RWPE1 (cell line): ENCODE results near the gene GP9.

Source experiments
- CTCF ChIA-PET: fragments of 350-600 bp; sonication (Branson Sonifier 250); formaldehyde crosslinking; extraction: SDS; loops from one replicate; lab custom pipeline; 2021; lab: Yijun Ruan, JAX
- POLR2A ChIA-PET: fragments of 400-600 bp; formaldehyde crosslinking; extraction: SDS; loops from one replicate; lab custom pipeline; 2020; ENCODE audit warnings: antibody characterized with exemption; ENCODE audit not compliant: low non-redundant PET; lab: Yijun Ruan, JAX
- DNase-seq: peaks from one replicate; pipeline ENCODE4 v3.0.0; 2012; ENCODE audit warnings: low spot score
- H3K27ac ChIP-seq: fragments of 450-650 bp; 2 replicates; pipeline ENCODE4 v1.5.1; 2017
- CTCF ChIP-seq: fragments of 450-650 bp; conservative IDR thresholded peaks from 2 replicates; pipeline ENCODE4 v1.5.1; 2017; ENCODE audit warnings: low read depth, mild to moderate bottlenecking

GP9 gene

GRCh38 chr3:129026728-129027543 is 33.6 kb upstream of the GP9 start:
- DNase-seq, result peak; percentile 94
- H3K27ac ChIP-seq, result no peak overlapping the region
- TF ChIP-seq CTCF, result peak; percentile 83
- ChIA-PET POLR2A (interaction anchor here (1.1 kb wide), 1 partner anchor 16 kb away, joined by 3 read pairs; no protein-coding TSS in a partner anchor), CTCF (interaction anchor here (0.6 to 2.4 kb wide), 9 partner anchors 11 to 486 kb away, joined by 3 to 8 read pairs (median 4); no protein-coding TSS in a partner anchor)

GRCh38 chr3:129027544-129027880 is 33.1 kb upstream of the GP9 start:
- TF ChIP-seq CTCF, result no peak
- no peak for DNase-seq
- ChIA-PET POLR2A (interaction anchor here (1.1 kb wide), 1 partner anchor 17 kb away, joined by 3 read pairs; no protein-coding TSS in a partner anchor), CTCF (interaction anchor here (0.7 to 2.4 kb wide), 6 partner anchors 11 to 364 kb away, joined by 3 to 8 read pairs (median 4); no protein-coding TSS in a partner anchor)
- H3K27ac ChIP-seq, result no peak overlapping the region

GRCh38 chr3:129028866-129029265 is 31.7 kb upstream of the GP9 start:
- H3K27ac ChIP-seq, result no peak overlapping the region
- TF ChIP-seq CTCF, result no peak
- POLR2A ChIA-PET, result no interaction called here
- CTCF ChIA-PET, result no interaction called here
- DNase-seq, result no peak

GRCh38 chr3:129030611-129031010 is 30.0 kb upstream of the GP9 start:
- TF ChIP-seq CTCF, result no peak
- DNase-seq, result no peak
- H3K27ac ChIP-seq, result no peak overlapping the region
- CTCF ChIA-PET, result interaction anchor here (0.6 to 1.1 kb wide), 3 partner anchors 15 to 22 kb away, joined by 3 to 4 read pairs (median 3); no protein-coding TSS in a partner anchor
- POLR2A ChIA-PET, result interaction anchor here (0.6 kb wide), 1 partner anchor 126 kb away, joined by 3 read pairs; no protein-coding TSS in a partner anchor

- TF ChIP-seq CTCF, result no peak
- ChIA-PET POLR2A (no interaction called here), CTCF (interaction anchor here (0.6 to 0.9 kb wide), 3 partner anchors 16 to 280 kb away, joined by 3 to 4 read pairs (median 3); no protein-coding TSS in a partner anchor)
- no peak overlapping the region for H3K27ac ChIP-seq
- DNase-seq, result no peak
These were observed 28.9 kb upstream of the GP9 start for GRCh38 chr3:129031476-129032215.

- no peak for DNase-seq
- ChIA-PET CTCF (no interaction called here), POLR2A (no interaction called here)
- H3K27ac ChIP-seq, result no peak overlapping the region
- TF ChIP-seq CTCF, result no peak
These were observed 27.9 kb upstream of the GP9 start for GRCh38 chr3:129032716-129033115.
